Testis (tissue), 2 donors: ENCODE data around the gene ETS1.

Experiments used
- CTCF ChIP-seq, 3 experiments: fragments of 450-650 bp in 2 of 3; fragments of 200-600 bp in 1 of 3; sonication (generic) in 1 of 3; IDR thresholded peaks; one replicate each; pipeline ENCODE4 v1.5.1; 2016 to 2019; ENCODE audit warnings: antibody characterized with exemption in 3 of 3, mild to moderate bottlenecking in 2 of 3, moderate library complexity in 1 of 3
- POLR2A ChIP-seq: fragments of 450-650 bp; IDR thresholded peaks from one replicate; pipeline ENCODE4 v1.6.1; 2017; ENCODE audit warnings: antibody characterized with exemption, mild to moderate bottlenecking, moderate library complexity

DNA sequence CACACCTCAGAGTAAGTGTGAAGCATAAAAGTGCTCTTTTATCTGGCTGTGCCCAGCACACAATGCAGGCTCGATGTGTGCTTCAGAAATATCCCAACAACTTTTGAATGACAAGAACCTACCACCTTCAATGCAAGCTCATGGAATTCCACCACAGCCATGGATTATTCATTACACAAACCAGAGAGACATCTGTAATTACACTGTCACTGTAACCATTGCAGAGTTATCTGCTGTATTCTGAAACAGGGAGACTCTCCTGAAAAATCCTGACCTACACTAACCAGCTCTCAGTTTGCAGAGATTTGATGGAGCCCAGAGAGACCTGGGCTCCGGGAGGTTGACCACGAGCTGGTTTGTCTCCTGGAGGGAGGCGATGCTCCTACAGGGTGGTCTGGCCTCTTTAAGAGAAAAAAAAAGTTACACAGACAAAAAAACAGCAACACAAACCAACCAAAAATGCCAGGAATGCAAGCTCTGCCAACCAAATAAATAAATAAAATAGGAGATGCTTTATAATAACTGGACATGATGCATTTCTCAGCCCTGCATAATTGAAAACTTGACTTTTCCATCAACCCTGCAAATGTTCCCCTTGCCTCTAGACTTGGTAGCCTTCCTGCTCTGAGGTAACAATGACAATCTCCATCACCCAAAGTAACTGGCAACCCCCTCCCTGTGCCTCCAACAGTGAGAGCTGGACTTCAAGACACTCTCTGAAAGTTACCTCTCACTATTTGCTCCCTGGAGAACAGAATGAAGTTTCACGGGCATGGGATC lies 69.7 kb downstream of the ETS1 start:
- TF ChIP-seq POLR2A (no peak), CTCF (IDR thresholded peaks at IDR 0.05) (no peak)
